Measurements from ENCODE around the gene LPO.

DNA sequence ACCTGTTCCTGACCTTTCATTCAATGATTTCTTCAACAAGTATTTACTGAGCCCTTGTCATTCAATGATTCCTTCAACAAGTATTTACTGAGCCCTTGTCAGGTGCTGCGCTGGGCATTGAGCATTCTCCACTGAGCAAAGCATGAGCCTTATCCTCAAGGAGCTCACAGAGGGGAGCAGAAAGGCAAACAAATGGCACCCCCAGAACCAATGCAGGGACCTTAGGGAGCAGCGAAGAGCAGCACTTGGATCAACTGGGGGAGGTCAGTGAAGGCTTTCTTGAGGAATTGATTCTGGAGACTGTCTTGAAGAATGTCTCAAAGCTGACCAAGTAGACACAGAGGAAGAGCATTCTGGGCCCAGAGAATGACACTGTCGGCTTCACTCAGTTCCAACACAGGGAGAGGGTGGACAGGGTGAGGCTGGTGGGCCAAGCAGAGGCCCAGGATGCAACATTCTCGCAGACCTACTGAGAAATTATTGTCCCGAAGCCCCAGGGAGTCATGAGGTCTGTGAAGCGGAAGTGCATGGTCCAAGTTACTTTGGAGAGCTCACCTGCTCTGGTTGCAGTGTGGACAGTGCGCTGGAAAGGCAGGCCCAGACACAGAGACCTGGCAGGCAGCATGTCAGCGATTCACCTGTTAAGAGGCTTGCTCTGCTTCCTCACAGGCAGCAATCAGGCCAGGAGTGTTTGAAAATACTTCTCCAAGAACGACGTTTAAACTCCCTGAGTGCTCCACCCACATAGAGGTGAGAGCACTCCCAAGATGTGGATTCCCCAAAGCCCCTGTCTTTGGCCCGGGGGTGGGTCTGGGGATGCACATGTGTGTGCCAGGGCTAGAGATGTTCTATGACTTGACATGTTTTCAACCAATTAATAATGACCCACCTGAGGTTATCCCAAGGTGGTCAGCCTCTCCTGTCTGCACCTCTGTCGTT is 45.6 kb downstream of the LPO start:
- TF ChIP-seq, protein P1, sequence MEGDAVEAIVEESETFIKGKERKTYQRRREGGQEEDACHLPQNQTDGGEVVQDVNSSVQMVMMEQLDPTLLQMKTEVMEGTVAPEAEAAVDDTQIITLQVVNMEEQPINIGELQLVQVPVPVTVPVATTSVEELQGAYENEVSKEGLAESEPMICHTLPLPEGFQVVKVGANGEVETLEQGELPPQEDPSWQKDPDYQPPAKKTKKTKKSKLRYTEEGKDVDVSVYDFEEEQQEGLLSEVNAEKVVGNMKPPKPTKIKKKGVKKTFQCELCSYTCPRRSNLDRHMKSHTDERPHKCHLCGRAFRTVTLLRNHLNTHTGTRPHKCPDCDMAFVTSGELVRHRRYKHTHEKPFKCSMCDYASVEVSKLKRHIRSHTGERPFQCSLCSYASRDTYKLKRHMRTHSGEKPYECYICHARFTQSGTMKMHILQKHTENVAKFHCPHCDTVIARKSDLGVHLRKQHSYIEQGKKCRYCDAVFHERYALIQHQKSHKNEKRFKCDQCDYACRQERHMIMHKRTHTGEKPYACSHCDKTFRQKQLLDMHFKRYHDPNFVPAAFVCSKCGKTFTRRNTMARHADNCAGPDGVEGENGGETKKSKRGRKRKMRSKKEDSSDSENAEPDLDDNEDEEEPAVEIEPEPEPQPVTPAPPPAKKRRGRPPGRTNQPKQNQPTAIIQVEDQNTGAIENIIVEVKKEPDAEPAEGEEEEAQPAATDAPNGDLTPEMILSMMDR (IDR thresholded peaks at IDR 0.05), result no peak
- no peak for TF ChIP-seq POLR2A (IDR thresholded peaks at IDR 0.05)
